PFSK-1 (cell line): ENCODE measurements around the gene VPS41.

Source experiments
- FOXP2 ChIP-seq: optimal IDR thresholded peaks from 2 replicates; pipeline ENCODE3; 2011; ENCODE audit warnings: borderline replicate concordance, control low read depth, inconsistent platforms; ENCODE audit not compliant: insufficient read depth; ENCODE audit errors: extremely low read length, extremely low read depth
- POLR2AphosphoS5 ChIP-seq: IDR thresholded peaks from 2 replicates; pipeline ENCODE4 v1.6.1; 2012; ENCODE audit warnings: low read depth, mild to moderate bottlenecking, control low read depth, low read length, moderate library complexity
- SIN3A ChIP-seq: IDR thresholded peaks from 2 replicates; pipeline ENCODE4 v1.6.1; 2012; ENCODE audit warnings: mild to moderate bottlenecking, low read length, moderate library complexity, borderline replicate concordance; ENCODE audit not compliant: insufficient read depth
- TAF1 ChIP-seq: IDR thresholded peaks from 2 replicates; pipeline ENCODE4 v1.6.1; 2012; ENCODE audit warnings: low read length, control low read depth, borderline replicate concordance; ENCODE audit not compliant: insufficient read depth
- TF ChIP-seq, protein P1 (sequence below), 2 experiments: IDR thresholded peaks; 2 replicates each; pipeline versions ENCODE4 v1.6.1 to v1.8.0; 2011 to 2012; ENCODE audit warnings: low read depth in 2 of 2, low read length in 2 of 2, control low read depth in 1 of 2, inconsistent platforms in 1 of 2, mild to moderate bottlenecking in 1 of 2, moderate library complexity in 1 of 2; ENCODE audit not compliant: insufficient read depth in 1 of 2

VPS41 gene

DNA sequence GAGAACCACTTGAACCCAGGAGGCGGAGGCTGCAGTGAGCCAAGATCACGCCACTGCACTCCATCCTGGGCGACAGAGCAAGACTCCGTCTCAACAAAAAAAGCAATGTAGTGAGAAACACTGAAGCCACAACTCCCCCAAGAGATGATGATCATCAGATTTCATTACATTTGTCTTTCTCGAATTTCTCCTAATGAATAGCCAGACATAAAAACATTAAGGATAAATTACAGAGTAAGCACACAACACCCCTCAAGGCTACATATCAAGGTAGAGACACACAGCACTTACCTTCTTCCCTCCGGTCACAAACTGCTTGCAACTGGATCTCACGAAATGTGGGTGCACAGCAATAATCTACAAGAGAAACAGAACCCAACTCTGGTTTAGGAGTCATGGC, 91.5 kb downstream of the VPS41 start:
- no peak for TF ChIP-seq TAF1
- no peak for TF ChIP-seq POLR2AphosphoS5

DNA sequence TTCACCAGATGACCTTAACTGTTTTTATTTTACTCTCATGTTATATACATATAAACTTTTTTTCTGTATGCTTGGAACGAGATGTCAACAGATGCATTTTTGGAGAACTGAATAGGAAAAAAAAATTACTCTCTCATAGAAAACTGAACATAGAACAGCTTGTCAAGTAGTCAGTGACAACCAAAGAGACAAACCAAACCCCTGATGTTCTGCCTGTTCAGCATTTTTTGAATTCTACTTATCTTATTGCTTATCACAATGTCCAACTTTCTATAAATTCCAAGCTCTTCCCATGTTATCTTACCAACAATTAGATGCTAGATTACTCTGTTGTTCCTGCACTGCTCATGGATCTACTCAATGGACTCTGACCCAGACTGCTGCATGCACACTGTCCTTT, 95.2 kb downstream of the VPS41 start:
- TF ChIP-seq, protein P1, sequence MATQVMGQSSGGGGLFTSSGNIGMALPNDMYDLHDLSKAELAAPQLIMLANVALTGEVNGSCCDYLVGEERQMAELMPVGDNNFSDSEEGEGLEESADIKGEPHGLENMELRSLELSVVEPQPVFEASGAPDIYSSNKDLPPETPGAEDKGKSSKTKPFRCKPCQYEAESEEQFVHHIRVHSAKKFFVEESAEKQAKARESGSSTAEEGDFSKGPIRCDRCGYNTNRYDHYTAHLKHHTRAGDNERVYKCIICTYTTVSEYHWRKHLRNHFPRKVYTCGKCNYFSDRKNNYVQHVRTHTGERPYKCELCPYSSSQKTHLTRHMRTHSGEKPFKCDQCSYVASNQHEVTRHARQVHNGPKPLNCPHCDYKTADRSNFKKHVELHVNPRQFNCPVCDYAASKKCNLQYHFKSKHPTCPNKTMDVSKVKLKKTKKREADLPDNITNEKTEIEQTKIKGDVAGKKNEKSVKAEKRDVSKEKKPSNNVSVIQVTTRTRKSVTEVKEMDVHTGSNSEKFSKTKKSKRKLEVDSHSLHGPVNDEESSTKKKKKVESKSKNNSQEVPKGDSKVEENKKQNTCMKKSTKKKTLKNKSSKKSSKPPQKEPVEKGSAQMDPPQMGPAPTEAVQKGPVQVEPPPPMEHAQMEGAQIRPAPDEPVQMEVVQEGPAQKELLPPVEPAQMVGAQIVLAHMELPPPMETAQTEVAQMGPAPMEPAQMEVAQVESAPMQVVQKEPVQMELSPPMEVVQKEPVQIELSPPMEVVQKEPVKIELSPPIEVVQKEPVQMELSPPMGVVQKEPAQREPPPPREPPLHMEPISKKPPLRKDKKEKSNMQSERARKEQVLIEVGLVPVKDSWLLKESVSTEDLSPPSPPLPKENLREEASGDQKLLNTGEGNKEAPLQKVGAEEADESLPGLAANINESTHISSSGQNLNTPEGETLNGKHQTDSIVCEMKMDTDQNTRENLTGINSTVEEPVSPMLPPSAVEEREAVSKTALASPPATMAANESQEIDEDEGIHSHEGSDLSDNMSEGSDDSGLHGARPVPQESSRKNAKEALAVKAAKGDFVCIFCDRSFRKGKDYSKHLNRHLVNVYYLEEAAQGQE (IDR thresholded peaks at IDR 0.05; ENCODE audit: insufficient read depth in 1 of 2, low read depth in 2 of 2, low read length in 2 of 2): no peak
- TF ChIP-seq POLR2AphosphoS5 (no peak), FOXP2 (no peak), TAF1 (no peak), SIN3A (no peak)

DNA sequence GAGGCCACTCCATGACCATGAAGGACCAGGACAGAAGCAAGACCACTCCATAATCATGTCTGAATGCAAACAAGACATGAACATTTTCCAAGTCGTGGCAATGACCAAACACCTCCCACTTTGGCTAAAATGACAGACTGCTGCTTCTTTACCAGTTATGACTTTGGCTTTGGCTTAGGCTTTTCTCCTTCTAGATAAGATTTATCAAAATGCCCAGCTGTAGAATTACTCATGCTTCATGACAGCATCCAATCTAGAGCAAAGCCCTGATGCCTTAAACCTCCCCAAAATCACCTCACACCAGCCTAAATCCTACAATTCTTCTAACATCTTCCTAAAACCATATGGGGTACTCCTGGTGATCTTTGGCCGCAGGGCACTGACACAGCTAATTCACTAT, 102.1 kb downstream of the VPS41 start:
- TF ChIP-seq FOXP2 (no peak), POLR2AphosphoS5 (no peak), TAF1 (no peak), SIN3A (no peak)
- TF ChIP-seq, protein P1 (IDR thresholded peaks at IDR 0.05; ENCODE audit: insufficient read depth in 1 of 2, low read depth in 2 of 2, low read length in 2 of 2): no peak

DNA sequence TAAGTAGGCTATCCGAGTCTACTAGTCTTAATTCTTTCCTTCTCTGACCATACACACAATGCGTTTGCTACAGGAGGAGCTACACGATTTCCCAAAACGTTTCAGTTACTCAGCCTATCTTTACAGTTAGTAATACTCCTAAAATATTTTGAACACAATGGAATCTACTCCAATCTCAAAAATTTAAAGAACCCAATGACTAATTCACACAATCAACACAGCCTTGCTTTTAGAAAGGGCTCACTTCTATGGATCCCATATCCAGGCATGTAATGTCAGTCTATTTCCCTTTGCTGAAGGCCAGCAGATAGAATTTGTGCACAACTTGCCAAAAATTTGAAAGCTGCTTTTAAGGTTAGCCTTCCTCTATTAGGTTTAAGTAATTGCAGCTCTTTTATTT, 107.2 kb downstream of the VPS41 start:
- TF ChIP-seq SIN3A: no peak
- no peak for TF ChIP-seq POLR2AphosphoS5
- TF ChIP-seq, protein P1 (IDR thresholded peaks at IDR 0.05; ENCODE audit: insufficient read depth in 1 of 2, low read depth in 2 of 2, low read length in 2 of 2): no peak
- TF ChIP-seq TAF1: no peak
- TF ChIP-seq FOXP2: no peak

DNA sequence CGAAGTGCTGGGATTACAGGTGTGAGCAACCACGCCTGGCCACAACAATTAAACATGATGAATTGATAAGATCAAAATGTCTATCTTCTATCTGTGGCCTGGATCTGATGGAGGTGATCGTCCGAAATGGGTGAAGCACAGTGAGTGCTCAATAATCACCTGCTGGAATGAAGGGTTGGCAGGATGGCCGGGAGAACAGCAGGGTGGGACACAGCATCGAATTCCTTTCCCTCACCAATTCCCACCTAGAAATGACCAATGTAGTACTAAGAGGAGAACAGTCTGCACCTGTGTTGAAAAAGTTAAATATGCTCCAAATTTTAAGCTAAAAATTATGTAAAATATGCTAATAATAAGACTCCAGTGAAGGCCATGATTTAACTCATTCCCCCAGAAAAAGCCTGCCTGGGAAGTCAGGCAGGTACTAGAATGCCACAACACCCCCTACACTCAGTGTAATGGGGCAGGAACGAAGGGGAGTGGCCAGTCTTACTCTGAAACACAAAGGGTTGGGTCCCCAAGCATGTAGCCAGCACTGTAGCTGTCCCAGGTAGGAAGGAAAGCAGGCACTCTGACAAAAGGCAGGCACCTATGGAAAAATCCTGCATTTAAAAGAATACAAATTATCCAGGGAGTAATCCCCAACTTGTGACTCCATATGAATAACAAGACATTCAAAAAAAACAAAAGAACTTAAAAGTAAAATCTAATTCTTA, 110.3 kb downstream of the VPS41 start:
- TF ChIP-seq POLR2AphosphoS5 (no peak), TAF1 (no peak), SIN3A (no peak), FOXP2 (no peak)
- TF ChIP-seq, protein P1 (IDR thresholded peaks at IDR 0.05; ENCODE audit: insufficient read depth in 1 of 2, low read depth in 2 of 2, low read length in 2 of 2): no peak
